BLaER1 treated with 17β-estradiol and CSF1 and Interleukin-3, amounts not matched to agents 10 nM and 100 nM (cell line): ENCODE measurements around the gene CSF2.
A peak's percentile ranks its signal among the peaks of the same experiment; 100 is the strongest.
"Not testable (repeated sequence)": the region's sequence is repeated elsewhere in the genome, so short reads cannot be mapped to it uniquely, and the experiment has no call there.

Source experiments
- H3K27ac ChIP-seq, 11 experiments: shearing (Covaris generic); formaldehyde crosslinking; 2 replicates each; pipeline ENCODE4 v1.8.1; 2022
- H3K27me3 ChIP-seq, 11 experiments: shearing (Covaris generic); formaldehyde crosslinking; 2 replicates each; pipeline ENCODE4 v1.8.1; 2022
- H3K36me3 ChIP-seq, 11 experiments: shearing (Covaris generic); formaldehyde crosslinking; 2 replicates each; pipeline ENCODE4 v1.8.1; 2022
- H3K4me1 ChIP-seq, 10 experiments: shearing (Covaris generic); formaldehyde crosslinking; 2 replicates each; pipeline ENCODE4 v1.8.1; 2022
- H3K4me2 ChIP-seq, 11 experiments: shearing (Covaris generic); formaldehyde crosslinking; 2 replicates each; pipeline ENCODE4 v1.8.1; 2022
- H3K4me3 ChIP-seq, 10 experiments: shearing (Covaris generic); formaldehyde crosslinking; 2 replicates each; pipeline ENCODE4 v1.8.1; 2022
- H3K9ac ChIP-seq, 11 experiments: shearing (Covaris generic); formaldehyde crosslinking; 2 replicates each; pipeline ENCODE4 v1.8.1; 2022
- H3K9me3 ChIP-seq, 11 experiments: shearing (Covaris generic); formaldehyde crosslinking; replicated peaks in 1 of 11; 2 replicates each; pipeline ENCODE4 v1.8.1; 2022
- H4K20me1 ChIP-seq, 11 experiments: shearing (Covaris generic); formaldehyde crosslinking; 2 replicates each; pipeline ENCODE4 v1.8.1; 2022
- Cebpa-rat ChIP-seq, 11 experiments: shearing (Covaris generic); IDR thresholded peaks; 2 replicates each; pipeline ENCODE4 v1.8.1; 2022

Gene CSF2

GRCh38 chr5:132109494-132110053, 36.0 kb downstream of the CSF2 start:
- Histone ChIP-seq H3K9ac (no peak overlapping the region), H3K36me3 (no peaks in the 10 kb centered on the region; a peak in 1 of 22 replicates), H3K27me3 (peaks cover 0 to 79% (median 0%) of the 10 kb centered on the region in 11 experiments; a peak in 7 of 22 replicates), H3K4me2 (no peak overlapping the region), H3K9me3 (peaks cover 20 to 39% (median 24%) of the 10 kb centered on the region in 11 experiments), H3K4me1 (peaks cover 8 to 41% (median 31%) of the 10 kb centered on the region in 10 experiments), H4K20me1 (peaks cover 0 to 29% (median 0%) of the 10 kb centered on the region in 11 experiments; a peak in 2 of 22 replicates), H3K27ac (no peak overlapping the region), H3K4me3 (no peak overlapping the region)
- no peak for TF ChIP-seq Cebpa-rat (IDR thresholded peaks at IDR 0.05)

- H3K36me3 ChIP-seq, result no peaks in the 10 kb centered on the region; a peak in 1 of 22 replicates
- peak overlapping the region in 1 of 11 experiments; percentile 12; a peak in 1 of 22 replicates for H3K27ac ChIP-seq
- peaks cover 12 to 41% (median 31%) of the 10 kb centered on the region in 10 experiments for H3K4me1 ChIP-seq
- H3K9me3 ChIP-seq, result peaks cover 20 to 39% (median 24%) of the 10 kb centered on the region in 11 experiments
- H3K9ac ChIP-seq, result no peak overlapping the region
- TF ChIP-seq Cebpa-rat (IDR thresholded peaks at IDR 0.05), result no peak
- H3K4me3 ChIP-seq, result no peak overlapping the region
- H3K4me2 ChIP-seq, result peak overlapping the region in 5 of 11 experiments; percentile 30 to 56 (median 41); a peak in 8 of 22 replicates
- peaks cover 0 to 76% (median 0%) of the 10 kb centered on the region in 11 experiments; a peak in 7 of 22 replicates for H3K27me3 ChIP-seq
- H4K20me1 ChIP-seq, result peaks cover 0 to 29% (median 0%) of the 10 kb centered on the region in 11 experiments; a peak in 2 of 22 replicates
Observed at GRCh38 chr5:132110195-132110594, 36.6 kb downstream of the CSF2 start.

DNA sequence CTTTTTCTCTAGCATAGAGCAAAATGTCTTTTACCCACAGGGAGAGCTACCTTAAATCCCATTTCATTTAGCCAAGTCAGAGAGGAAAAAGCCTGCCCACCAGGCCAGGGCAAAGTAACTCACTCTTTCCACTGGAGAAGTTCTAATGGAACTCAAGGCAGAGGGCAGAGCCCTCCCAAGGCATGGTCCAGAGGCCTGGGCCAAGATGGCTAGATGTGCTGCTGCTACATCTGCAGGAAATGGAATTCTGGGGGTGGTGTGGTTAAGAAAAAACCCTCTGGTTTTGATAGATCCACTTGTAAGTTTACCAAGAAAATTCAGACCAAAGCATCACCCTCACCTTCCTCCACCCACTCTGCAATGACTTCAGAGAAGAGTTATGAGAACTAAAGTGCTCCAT, 37.3 kb downstream of the CSF2 start:
- Histone ChIP-seq H3K4me3 (no peak overlapping the region), H3K4me1 (peaks cover 17 to 46% (median 37%) of the 10 kb centered on the region in 10 experiments), H3K4me2 (peak overlapping the region in 8 of 11 experiments; percentile 1 to 56 (median 36); a peak in 13 of 22 replicates), H4K20me1 (peaks cover 0 to 25% (median 0%) of the 10 kb centered on the region in 11 experiments; a peak in 2 of 22 replicates), H3K9ac (no peak overlapping the region), H3K27me3 (peaks cover 0 to 76% (median 0%) of the 10 kb centered on the region in 11 experiments; a peak in 7 of 22 replicates), H3K9me3 (peaks cover 20 to 39% (median 24%) of the 10 kb centered on the region in 11 experiments), H3K36me3 (no peaks in the 10 kb centered on the region; a peak in 1 of 22 replicates), H3K27ac (peak overlapping the region in 1 of 11 experiments; percentile 12; a peak in 1 of 22 replicates)
- TF ChIP-seq Cebpa-rat (IDR thresholded peaks at IDR 0.05), result no peak

DNA sequence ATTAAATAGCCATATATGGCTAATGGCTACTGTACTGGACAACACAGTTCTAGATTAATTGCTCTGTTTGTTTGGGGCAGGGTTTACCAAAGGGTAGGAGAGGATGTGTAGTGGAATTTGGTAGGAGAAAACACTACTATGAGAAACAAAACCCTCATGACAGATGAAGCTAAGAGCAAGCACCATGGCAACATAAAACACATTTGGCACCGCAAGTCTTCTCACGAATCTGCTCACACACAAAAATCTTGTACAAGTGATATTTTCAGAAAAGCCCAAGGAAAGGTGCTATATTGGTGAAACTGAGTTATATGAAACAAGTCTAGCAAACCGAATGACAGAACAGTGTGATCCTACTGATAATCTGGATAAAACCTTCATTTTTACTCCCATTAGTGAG, 38.5 kb downstream of the CSF2 start:
- Histone ChIP-seq H3K27ac (no peak overlapping the region), H3K27me3 (peaks cover 0 to 83% (median 0%) of the 10 kb centered on the region in 11 experiments; a peak in 7 of 22 replicates), H3K4me1 (peaks cover 17 to 58% (median 46%) of the 10 kb centered on the region in 10 experiments), H4K20me1 (peaks cover 0 to 28% (median 0%) of the 10 kb centered on the region in 11 experiments; a peak in 2 of 22 replicates), H3K4me3 (no peak overlapping the region), H3K4me2 (no peak overlapping the region), H3K36me3 (no peaks in the 10 kb centered on the region; a peak in 1 of 22 replicates), H3K9me3 (peaks cover 20 to 39% (median 24%) of the 10 kb centered on the region in 11 experiments), H3K9ac (no peak overlapping the region)
- no peak for TF ChIP-seq Cebpa-rat (IDR thresholded peaks at IDR 0.05)

- TF ChIP-seq Cebpa-rat (IDR thresholded peaks at IDR 0.05), result peak in 1 of 11 experiments; percentile 61; a peak in 1 of 22 replicates
- Histone ChIP-seq H3K27ac (peak overlapping the region in 8 of 11 experiments; percentile 43 to 77 (median 70); a peak in 16 of 22 replicates), H3K9ac (peak overlapping the region in 7 of 11 experiments; percentile 6 to 46 (median 40); a peak in 11 of 22 replicates), H3K36me3 (no peaks in the 10 kb centered on the region; a peak in 1 of 22 replicates), H3K27me3 (peaks cover 0 to 96% (median 0%) of the 10 kb centered on the region in 11 experiments; a peak in 7 of 22 replicates), H3K4me1 (peaks cover 17 to 62% (median 50%) of the 10 kb centered on the region in 10 experiments), H4K20me1 (peaks cover 0 to 32% (median 0%) of the 10 kb centered on the region in 11 experiments; a peak in 2 of 22 replicates), H3K4me3 (peak overlapping the region in 2 of 10 experiments; percentile 1 to 4; a peak in 2 of 20 replicates), H3K4me2 (peak overlapping the region; percentile 26 to 82 (median 71)), H3K9me3 (peaks cover 19 to 41% (median 25%) of the 10 kb centered on the region in 11 experiments)
Observed at GRCh38 chr5:132114150-132115121, 40.8 kb downstream of the CSF2 start.

GRCh38 chr5:132115375-132115774, 41.8 kb downstream of the CSF2 start:
- Histone ChIP-seq H3K4me3 (no peak overlapping the region), H3K4me2 (peak overlapping the region in 10 of 11 experiments; percentile 46 to 82 (median 72); a peak in 20 of 22 replicates), H3K36me3 (no peaks in the 10 kb centered on the region; a peak in 1 of 22 replicates), H3K9me3 (peaks cover 20 to 47% (median 27%) of the 10 kb centered on the region in 11 experiments), H3K9ac (peak overlapping the region in 5 of 11 experiments; percentile 22 to 40 (median 28); a peak in 7 of 22 replicates), H3K27me3 (peaks cover 0 to 96% (median 0%) of the 10 kb centered on the region in 11 experiments; a peak in 7 of 22 replicates), H3K27ac (peak overlapping the region in 8 of 11 experiments; percentile 43 to 77 (median 70); a peak in 15 of 22 replicates), H4K20me1 (peaks cover 0 to 28% (median 0%) of the 10 kb centered on the region in 11 experiments; a peak in 2 of 22 replicates), H3K4me1 (peaks cover 19 to 57% (median 50%) of the 10 kb centered on the region in 10 experiments)
- TF ChIP-seq Cebpa-rat (IDR thresholded peaks at IDR 0.05), result no peak

DNA sequence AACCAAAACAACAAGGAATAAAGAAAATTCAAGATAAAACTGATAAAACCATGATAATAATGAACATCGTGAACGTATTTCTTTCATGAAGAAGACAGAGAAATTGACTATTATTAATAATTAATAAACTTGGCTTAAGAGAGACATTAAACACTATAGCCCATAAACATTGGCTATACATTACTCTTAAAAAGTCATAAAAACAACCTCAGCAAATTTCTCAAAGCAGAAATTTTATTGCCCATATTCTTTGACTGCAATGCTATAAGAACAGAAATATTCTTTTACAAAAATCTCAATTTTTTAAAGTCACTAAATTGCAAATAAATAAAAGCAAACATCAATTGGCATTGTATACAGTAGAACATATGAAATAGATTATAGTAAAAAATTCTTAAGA, 42.5 kb downstream of the CSF2 start:
- Histone ChIP-seq H3K4me3 (no peak overlapping the region), H3K9me3 (peaks cover 20 to 47% (median 27%) of the 10 kb centered on the region in 11 experiments), H3K4me2 (peak overlapping the region in 7 of 11 experiments; percentile 69 to 82 (median 76); a peak in 13 of 22 replicates), H3K36me3 (no peaks in the 10 kb centered on the region; a peak in 1 of 22 replicates), H3K9ac (no peak overlapping the region), H3K27ac (peak overlapping the region in 5 of 11 experiments; percentile 36 to 77 (median 69); a peak in 8 of 22 replicates), H3K27me3 (peaks cover 0 to 96% (median 0%) of the 10 kb centered on the region in 11 experiments; a peak in 7 of 22 replicates), H3K4me1 (peaks cover 26 to 57% (median 50%) of the 10 kb centered on the region in 10 experiments), H4K20me1 (peaks cover 0 to 21% (median 0%) of the 10 kb centered on the region in 11 experiments; a peak in 2 of 22 replicates)
- no peak for TF ChIP-seq Cebpa-rat (IDR thresholded peaks at IDR 0.05)

GRCh38 chr5:132116909-132117489, 43.4 kb downstream of the CSF2 start:
- H3K36me3 ChIP-seq, H3K4me3 ChIP-seq: not testable (repeated sequence)
- peaks cover 0 to 94% (median 0%) of the 10 kb centered on the region in 11 experiments; a peak in 7 of 22 replicates for H3K27me3 ChIP-seq
- peaks cover 20 to 40% (median 30%) of the 10 kb centered on the region in 11 experiments for H3K9me3 ChIP-seq
- H3K27ac ChIP-seq, result peak overlapping the region in 6 of 11 experiments; percentile 31 to 49 (median 40); a peak in 10 of 22 replicates
- H3K4me2 ChIP-seq, result peak overlapping the region in 9 of 11 experiments; percentile 49 to 80 (median 69); a peak in 18 of 22 replicates
- peak overlapping the region in 1 of 11 experiments; percentile 19; a peak in 1 of 22 replicates for H3K9ac ChIP-seq
- H3K4me1 ChIP-seq, result peaks cover 27 to 55% (median 50%) of the 10 kb centered on the region in 10 experiments
- H4K20me1 ChIP-seq, result peaks cover 0 to 21% (median 0%) of the 10 kb centered on the region in 11 experiments; a peak in 2 of 22 replicates

DNA sequence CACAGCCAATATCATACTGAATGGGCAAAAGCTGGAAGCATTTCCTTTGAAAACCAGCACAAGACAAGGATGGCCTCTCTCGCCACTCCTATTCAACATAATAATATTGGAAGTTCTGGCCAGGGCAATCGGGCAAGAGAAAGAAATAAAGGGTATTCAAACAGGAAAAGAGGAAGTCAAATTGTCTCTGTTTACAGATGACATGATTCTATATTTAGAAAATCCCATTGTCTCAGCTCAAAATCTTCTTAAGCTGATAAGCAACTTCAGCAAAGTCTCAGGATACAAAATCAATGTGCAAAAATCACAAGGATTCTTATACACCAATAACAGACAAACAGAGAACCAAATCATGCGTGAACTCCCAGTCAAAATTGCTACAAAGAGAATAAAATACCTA, 47.1 kb downstream of the CSF2 start:
- H3K4me3 ChIP-seq, H4K20me1 ChIP-seq, H3K36me3 ChIP-seq, H3K9ac ChIP-seq, H3K27ac ChIP-seq: not testable (repeated sequence)
- Histone ChIP-seq H3K4me2 (peak overlapping the region; percentile 22 to 52 (median 39); a peak in 19 of 22 replicates), H3K27me3 (peaks cover 0 to 94% (median 0%) of the 10 kb centered on the region in 11 experiments; a peak in 6 of 22 replicates), H3K4me1 (peaks cover 9 to 29% (median 25%) of the 10 kb centered on the region in 10 experiments), H3K9me3 (peaks cover 5 to 46% (median 35%) of the 10 kb centered on the region in 11 experiments; a peak in 20 of 22 replicates)

DNA sequence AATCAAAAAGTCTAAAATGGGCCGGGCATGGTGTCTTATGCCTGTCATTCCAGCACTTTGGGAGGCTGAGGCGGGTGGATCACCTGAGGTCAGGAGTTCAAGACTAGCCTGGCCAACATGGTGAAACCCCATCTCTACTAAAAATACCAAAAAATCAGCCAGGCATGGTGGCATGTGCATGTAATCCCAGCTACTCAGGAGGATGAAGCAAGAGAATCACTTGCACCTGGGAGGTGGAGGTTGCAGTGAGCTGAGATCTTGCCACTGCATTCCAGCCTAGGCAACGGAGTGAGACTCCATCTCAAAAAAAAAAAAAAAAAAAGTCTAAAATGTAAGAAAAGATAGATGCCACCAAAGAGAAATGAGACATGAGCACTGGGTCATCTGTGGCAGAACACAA, 49.4 kb downstream of the CSF2 start:
- not testable (repeated sequence) for H3K9ac ChIP-seq, H3K36me3 ChIP-seq, H3K4me2 ChIP-seq, H3K27ac ChIP-seq, H4K20me1 ChIP-seq, H3K4me3 ChIP-seq
- Histone ChIP-seq H3K9me3 (peaks cover 15 to 67% (median 48%) of the 10 kb centered on the region in 11 experiments), H3K27me3 (peaks cover 0 to 94% (median 0%) of the 10 kb centered on the region in 11 experiments; a peak in 6 of 22 replicates), H3K4me1 (peaks cover 8 to 12% (median 10%) of the 10 kb centered on the region in 10 experiments; a peak in 16 of 20 replicates)

GRCh38 chr5:132123578-132123977, 50.0 kb downstream of the CSF2 start:
- peaks cover 0 to 94% (median 0%) of the 10 kb centered on the region in 11 experiments; a peak in 6 of 22 replicates for H3K27me3 ChIP-seq
- H3K9me3 ChIP-seq, result peaks cover 21 to 67% (median 54%) of the 10 kb centered on the region in 11 experiments
- H3K27ac ChIP-seq, H3K36me3 ChIP-seq, H3K4me2 ChIP-seq, H3K9ac ChIP-seq, H3K4me3 ChIP-seq, H4K20me1 ChIP-seq: not testable (repeated sequence)
- peaks cover 8 to 12% (median 10%) of the 10 kb centered on the region in 10 experiments; a peak in 16 of 20 replicates for H3K4me1 ChIP-seq
